WTC11 (cell line): ENCODE data around the gene CENPV. TPM values are rescaled to one million over a fixed set of nuclear protein-coding genes. Genes with fewer than 3 reads are reported as not detected.

Experiments
- AFF4 ChIP-seq: sonication (generic); formaldehyde crosslinking; IDR thresholded peaks from 2 replicates; pipeline ENCODE4 v1.8.1; 2023; ENCODE audit warnings: mild to moderate bottlenecking, missing genetic modification reagents, borderline replicate concordance
- HMGXB4 ChIP-seq: sonication (generic); formaldehyde crosslinking; IDR thresholded peaks from 2 replicates; pipeline ENCODE4 v1.8.1; 2023; ENCODE audit warnings: mild to moderate bottlenecking, moderate library complexity, missing genetic modification reagents
- JUN ChIP-seq: sonication (generic); formaldehyde crosslinking; IDR thresholded peaks from 2 replicates; pipeline ENCODE4 v1.8.0; 2023; ENCODE audit warnings: mild to moderate bottlenecking, missing genetic modification reagents
- MLX ChIP-seq: sonication (generic); formaldehyde crosslinking; IDR thresholded peaks from 2 replicates; pipeline ENCODE4 v1.8.1; 2023; ENCODE audit warnings: mild to moderate bottlenecking, missing genetic modification reagents, moderate library complexity
- NR1H2 ChIP-seq: sonication (generic); formaldehyde crosslinking; IDR thresholded peaks from 2 replicates; pipeline ENCODE4 v1.9.0; 2021; ENCODE audit warnings: mild to moderate bottlenecking, moderate library complexity, missing genetic modification reagents
- NR3C1 ChIP-seq: sonication (generic); formaldehyde crosslinking; conservative IDR thresholded peaks from 2 replicates; pipeline ENCODE4 v1.8.1; 2023; ENCODE audit warnings: low read depth, mild to moderate bottlenecking, missing genetic modification reagents
- RORB ChIP-seq: fragments of 250-450 bp; sonication (Bioruptor Pico); IDR thresholded peaks from 2 replicates; pipeline ENCODE4 v1.9.0; 2021; ENCODE audit warnings: mild to moderate bottlenecking
- SMAD3 ChIP-seq: sonication (generic); formaldehyde crosslinking; IDR thresholded peaks from 2 replicates; pipeline ENCODE4 v1.8.0; 2022; ENCODE audit warnings: missing genetic modification reagents, mild to moderate bottlenecking, borderline replicate concordance
- TP53 ChIP-seq: sonication (generic); formaldehyde crosslinking; IDR thresholded peaks from 2 replicates; pipeline ENCODE4 v1.8.1; 2023; ENCODE audit warnings: mild to moderate bottlenecking, missing genetic modification reagents
- ZBTB21 ChIP-seq: sonication (generic); formaldehyde crosslinking; IDR thresholded peaks from 2 replicates; pipeline ENCODE4 v1.8.1; 2023; ENCODE audit warnings: mild to moderate bottlenecking, missing genetic modification reagents, borderline replicate concordance
- ZMAT4 ChIP-seq: fragments of 250-450 bp; sonication (Bioruptor Pico); IDR thresholded peaks from 2 replicates; pipeline ENCODE4 v1.9.0; 2021; ENCODE audit warnings: mild to moderate bottlenecking
- ZNF138 ChIP-seq: sonication (generic); formaldehyde crosslinking; conservative IDR thresholded peaks from 2 replicates; pipeline ENCODE4 v1.8.1; 2022; ENCODE audit warnings: mild to moderate bottlenecking, moderate library complexity, missing genetic modification reagents
- ZNF281 ChIP-seq: sonication (generic); formaldehyde crosslinking; IDR thresholded peaks from 2 replicates; pipeline ENCODE4 v1.8.0; 2023; ENCODE audit warnings: mild to moderate bottlenecking, missing genetic modification reagents
- ZNF396 ChIP-seq: fragments of 250-450 bp; sonication (Bioruptor Pico); IDR thresholded peaks from 2 replicates; pipeline ENCODE4 v1.8.0; 2021; ENCODE audit warnings: mild to moderate bottlenecking, moderate library complexity, borderline replicate concordance
- ZSCAN18 ChIP-seq: fragments of 250-450 bp; sonication (Bioruptor Pico); IDR thresholded peaks from 2 replicates; pipeline ENCODE4 v2.1.2; 2022; ENCODE audit warnings: mild to moderate bottlenecking, moderate library complexity
- total RNA-seq: library from RNA; stranded (reverse); gene quantifications from 3 replicates; pipeline ENCODE4 v1.2.3, GENCODE V29; 2021

CENPV gene
- total RNA-seq, 1 experiment from 2014 or later = 152 TPM

- TF ChIP-seq JUN (CRISPR knock-in tag) = no peak
- no peak for TF ChIP-seq AFF4
- TF ChIP-seq NR1H2 (CRISPR knock-in tag) = no peak
- TF ChIP-seq RORB (CRISPR knock-in tag) = no peak
- no peak for TF ChIP-seq ZNF396
- no peak for TF ChIP-seq SMAD3
- no peak for TF ChIP-seq ZNF138
- no peak for TF ChIP-seq NR3C1 (CRISPR knock-in tag)
- TF ChIP-seq TP53 (CRISPR knock-in tag) = peak; percentile 83
- TF ChIP-seq ZSCAN18 = no peak
- TF ChIP-seq ZBTB21 (CRISPR knock-in tag) = peak; percentile 29; the same call in 1 of the 2 replicates
- no peak for TF ChIP-seq MLX
- no peak; the same call in 1 of the 2 replicates for TF ChIP-seq ZNF281 (CRISPR knock-in tag)
- TF ChIP-seq HMGXB4 (CRISPR knock-in tag) = no peak
- TF ChIP-seq ZMAT4 (CRISPR knock-in tag) = no peak
Observed at GRCh38 chr17:16353317-16354174, at the start of gene CENPV (continued).
